ENCODE results near the gene CEP192. TPM values are rescaled to one million over a fixed set of nuclear protein-coding genes. Genes with fewer than 3 reads are reported as not detected.

CEP192 gene
- total and polyA plus RNA-seq, 10 of the 15 experiments (the other 5 are each of a cell fraction or from before 2014, with no cell fraction given), result 15.4 to 58.2 (median 29.6) TPM

GRCh38 chr18:13018374-13018773 is 27.2 kb downstream of the CEP192 start (continued):
- no peak for TF ChIP-seq PML (IDR thresholded peaks at IDR 0.05; ENCODE audit: low read length)
- TF ChIP-seq RFX5 (IDR thresholded peaks at IDR 0.05; ENCODE audit: low read depth, low read length), result no peak
- TF ChIP-seq EP300 (IDR thresholded peaks at IDR 0.05; ENCODE audit: borderline replicate concordance in 1 of 2, control insufficient read depth in 1 of 2, low read depth in 2 of 2, low read length in 2 of 2), result no peak

GRCh38 chr18:13019301-13019700 is 28.1 kb downstream of the CEP192 start:
- H3K4me2 ChIP-seq (ENCODE audit: control insufficient read depth, insufficient read depth), result no peak overlapping the region
- no peak overlapping the region for H3K9ac ChIP-seq (ENCODE audit: control insufficient read depth, insufficient read depth, low read length)
- CTCF ChIA-PET, result interaction anchor here (1.6 to 2.2 kb wide), 2 partner anchors 14 to 140 kb away, joined by 6 read pairs; no protein-coding TSS in a partner anchor
- TF ChIP-seq ZNF217 (IDR thresholded peaks at IDR 0.05) (peak; percentile 80), JUND (IDR thresholded peaks at IDR 0.05; ENCODE audit: low read depth, low read length) (peak; percentile 67; the same call in 1 of the 2 replicates), FOXK2 (IDR thresholded peaks at IDR 0.05) (no peak), EP300 (IDR thresholded peaks at IDR 0.05; ENCODE audit: borderline replicate concordance in 1 of 2, control insufficient read depth in 1 of 2, low read depth in 2 of 2, low read length in 2 of 2) (peak in 1 of 2 experiments; percentile 50; a peak in 1 of 4 replicates), BCL3 (IDR thresholded peaks at IDR 0.05; ENCODE audit: borderline replicate concordance, insufficient read depth, low read depth, low read length, poor library complexity, severe bottlenecking) (no peak), STAT3 (IDR thresholded peaks at IDR 0.05; ENCODE audit: low read depth, low read length) (no peak), NFIC (IDR thresholded peaks at IDR 0.05; ENCODE audit: low read depth, low read length) (peak; percentile 82), TCF7 (IDR thresholded peaks at IDR 0.05; ENCODE audit: borderline replicate concordance) (0 out of 2 replicates have a peak, but pooled peaks have one; percentile 24), MEF2A (IDR thresholded peaks at IDR 0.05; ENCODE audit: insufficient read depth, low read depth, low read length) (0 out of 2 replicates have a peak, but pooled peaks have one; percentile 60), CREM (IDR thresholded peaks at IDR 0.05; ENCODE audit: low read depth) (peak; percentile 62; the same call in 1 of the 2 replicates), MTA2 (IDR thresholded peaks at IDR 0.05; ENCODE audit: low read depth) (0 out of 2 replicates have a peak, but pooled peaks have one; percentile 23), TAF1 (IDR thresholded peaks at IDR 0.05; ENCODE audit: borderline replicate concordance, low read depth, low read length) (no peak), NR2F1 (conservative IDR thresholded peaks at IDR 0.05) (0 out of 2 replicates have a peak, but pooled peaks have one; percentile 17), SREBF1 (IDR thresholded peaks at IDR 0.05; ENCODE audit: low read length) (0 out of 2 replicates have a peak, but pooled peaks have one; percentile 30), POLR2A (IDR thresholded peaks at IDR 0.05; ENCODE audit: low read depth, low read length) (no peak), TBL1XR1 (IDR thresholded peaks at IDR 0.05; ENCODE audit: low read depth, low read length) (no peak), BCL11A (IDR thresholded peaks at IDR 0.05; ENCODE audit: low read depth, low read length) (peak; percentile 70; the same call in 1 of the 2 replicates), FOXM1 (IDR thresholded peaks at IDR 0.05; ENCODE audit: low read depth, low read length) (peak; percentile 61; the same call in 1 of the 2 replicates), RUNX3 (IDR thresholded peaks at IDR 0.05; ENCODE audit: low read length) (peak; percentile 71), JUNB (IDR thresholded peaks at IDR 0.05) (peak; percentile 99), IRF4 (IDR thresholded peaks at IDR 0.05; ENCODE audit: low read depth, low read length) (peak; percentile 96)
- TF ChIP-seq, protein P1, sequence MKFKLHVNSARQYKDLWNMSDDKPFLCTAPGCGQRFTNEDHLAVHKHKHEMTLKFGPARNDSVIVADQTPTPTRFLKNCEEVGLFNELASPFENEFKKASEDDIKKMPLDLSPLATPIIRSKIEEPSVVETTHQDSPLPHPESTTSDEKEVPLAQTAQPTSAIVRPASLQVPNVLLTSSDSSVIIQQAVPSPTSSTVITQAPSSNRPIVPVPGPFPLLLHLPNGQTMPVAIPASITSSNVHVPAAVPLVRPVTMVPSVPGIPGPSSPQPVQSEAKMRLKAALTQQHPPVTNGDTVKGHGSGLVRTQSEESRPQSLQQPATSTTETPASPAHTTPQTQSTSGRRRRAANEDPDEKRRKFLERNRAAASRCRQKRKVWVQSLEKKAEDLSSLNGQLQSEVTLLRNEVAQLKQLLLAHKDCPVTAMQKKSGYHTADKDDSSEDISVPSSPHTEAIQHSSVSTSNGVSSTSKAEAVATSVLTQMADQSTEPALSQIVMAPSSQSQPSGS (IDR thresholded peaks at IDR 0.05; ENCODE audit: low read length), result 0 out of 2 replicates have a peak, but pooled peaks have one; percentile 60

More at GRCh38 chr18:13019301-13019700, 28.1 kb downstream of the CEP192 start:
- WGBS (ENCODE audit: insufficient coverage, insufficient replicate concordance, low lambda C conversion rate, missing lambda C conversion rate), result 3% methylated on average over 3 of the region's 3 CpGs
- no TSS peak for BruUV-seq (replicated peaks)
- Histone ChIP-seq H4K20me1 (ENCODE audit: control insufficient read depth, insufficient read depth) (no peaks in the 10 kb centered on the region), H3K9me3 (replicated peaks; ENCODE audit: control insufficient read depth, insufficient read depth, low read length) (no peaks in the 10 kb centered on the region; the same call in 2 of the 3 replicates), H2AFZ (ENCODE audit: control insufficient read depth, low read depth, low read length) (no peak overlapping the region), H3K36me3 (ENCODE audit: control insufficient read depth in 2 of 2, insufficient read depth in 2 of 2, low read length in 1 of 2) (peaks cover 6 to 39% of the 10 kb centered on the region in 2 experiments), H3K27me3 (replicated peaks in 1 of 2; ENCODE audit: control insufficient read depth in 2 of 2, insufficient read depth in 2 of 2, low read length in 1 of 2) (no peaks in the 10 kb centered on the region), H3K79me2 (ENCODE audit: control insufficient read depth, insufficient read depth, low read length) (peaks cover 6% of the 10 kb centered on the region), H3K4me3 (no peak overlapping the region), H3K27ac (ENCODE audit: control insufficient read depth, insufficient read depth) (no peak overlapping the region), H3K4me1 (ENCODE audit: control insufficient read depth, insufficient read depth, low read length) (peaks cover 4% of the 10 kb centered on the region)
- ChIA-PET POLR2A (no interaction called here), SMC1A (ENCODE audit: uncharacterized antibody, unreplicated experiment) (no interaction called here), RAD21 (ENCODE audit: unreplicated experiment) (interaction anchor here (1.1 kb wide), 1 partner anchor 74 kb away, joined by 3 read pairs; no protein-coding TSS in a partner anchor)
- peak; percentile 17 for DNase-seq (ENCODE audit: low read depth, low spot score)
- ATAC-seq, result peak; percentile 76
- in situ Hi-C loops (cut with MboI) (no loop called here), intact Hi-C loops (cut with micrococcal nuclease; ENCODE audit: unreplicated experiment) (no loop called here)
- peak; percentile 71 for FAIRE-seq
